Measurements from ENCODE around the gene KCNJ12. TPM values are rescaled to one million over a fixed set of nuclear protein-coding genes. Genes with fewer than 3 reads are reported as not detected.

The KCNJ12 gene
- total and polyA plus RNA-seq, 2 of the 4 experiments (the other 2 are of a cell fraction) = under 0.01 to 0.10 TPM

GRCh38 chr17:21458054-21458453, 81.9 kb downstream of the KCNJ12 start:
- Histone ChIP-seq H3K4me3 (ENCODE audit: insufficient read depth, low read depth, low read length) (no peak overlapping the region), H2AK5ac (ENCODE audit: low read depth, low read length) (no peak overlapping the region), H3K9me3 (ENCODE audit: control insufficient read depth, insufficient read depth, low read length) (no peaks in the 10 kb centered on the region), H2BK20ac (ENCODE audit: low read depth, low read length) (no peak overlapping the region), H2AFZ (replicated peaks; ENCODE audit: low read length, poor library complexity) (no peak overlapping the region), H3K36me3 (ENCODE audit: control insufficient read depth, insufficient read depth, low read length) (no peaks in the 10 kb centered on the region), H3K4ac (ENCODE audit: low read depth, low read length) (no peak overlapping the region), H4K91ac (ENCODE audit: insufficient read depth, low read depth, low read length) (no peak overlapping the region), H3K18ac (ENCODE audit: low read depth, low read length) (no peak overlapping the region), H3K79me1 (ENCODE audit: low read depth in 1 of 2, low read length in 2 of 2) (no peaks in the 10 kb centered on the region), H3K27me3 (ENCODE audit: control insufficient read depth, insufficient read depth, low read length) (peaks cover 43% of the 10 kb centered on the region), H3K23ac (ENCODE audit: low read depth, low read length) (no peak overlapping the region), H3K56ac (ENCODE audit: extremely low read depth, insufficient read depth, low read length) (no peak overlapping the region), H2BK120ac (ENCODE audit: low read depth, low read length) (no peak overlapping the region), H3K4me2 (ENCODE audit: low read depth, low read length) (no peak overlapping the region), H4K20me1 (ENCODE audit: insufficient read depth, low read length) (0 out of 2 replicates have a peak, but pooled peaks cover 5% of the 10 kb centered on the region), H3K14ac (replicated peaks; ENCODE audit: low read depth, low read length) (no peak overlapping the region), H3K9ac (ENCODE audit: low read depth, low read length) (no peak overlapping the region), H2BK15ac (ENCODE audit: low read depth, low read length) (no peak overlapping the region), H2AK9ac (replicated peaks; ENCODE audit: low read depth, low read length, poor library complexity) (no peak overlapping the region), H3K27ac (ENCODE audit: insufficient read depth, low read length) (no peak overlapping the region), H2BK5ac (ENCODE audit: low read depth, low read length, poor library complexity, severe bottlenecking) (no peak overlapping the region), H4K5ac (ENCODE audit: low read depth, low read length) (no peak overlapping the region), H3K9me1 (ENCODE audit: insufficient read depth, low read length) (0 out of 2 replicates have a peak, but pooled peaks cover 3% of the 10 kb centered on the region), H3K4me1 (ENCODE audit: control insufficient read depth, insufficient read depth, low read length) (peaks cover 4% of the 10 kb centered on the region; the same call in 1 of the 2 replicates), H4K8ac (ENCODE audit: low read depth in 2 of 2, low read length in 2 of 2) (no peak overlapping the region)
- dilution Hi-C loops (cut with HindIII; ENCODE audit: low sequenced_read_pairs, unreplicated experiment) (no loop called here), in situ Hi-C loops (cut with MboI; ENCODE audit: low sequenced_read_pairs) (no loop called here), intact Hi-C loops (cut with micrococcal nuclease) (no loop called here)
- DNase-seq (no peak), ATAC-seq (ENCODE audit: low read depth) (no peak)
- 38% methylated on average over 6 of the region's 7 CpGs; no CpG with 5 or more reads in 1 of the 2 experiments for WGBS, 2 experiments (ENCODE audit: extremely low coverage in 2 of 2, insufficient read length in 1 of 2)
- BruUV-seq (replicated peaks) = no TSS peak
- ChIA-PET POLR2A (ENCODE audit: unreplicated experiment) (no interaction called here), CTCF (interaction anchor here (1.5 to 1.6 kb wide), 2 partner anchors 12 to 54 kb away, joined by 4 to 27 read pairs; no protein-coding TSS in a partner anchor)
- TF ChIP-seq MAFK (IDR thresholded peaks at IDR 0.05; ENCODE audit: low read depth, low read length) (no peak), CHD1 (IDR thresholded peaks at IDR 0.05; ENCODE audit: low read depth, low read length) (no peak), BHLHE40 (IDR thresholded peaks at IDR 0.05; ENCODE audit: low read depth, low read length) (no peak), USF2 (IDR thresholded peaks at IDR 0.05; ENCODE audit: low read depth, low read length) (no peak), ELK1 (IDR thresholded peaks at IDR 0.05; ENCODE audit: borderline replicate concordance, low read depth, low read length) (no peak), SMC3 (IDR thresholded peaks at IDR 0.05; ENCODE audit: low read depth, low read length) (no peak), RCOR1 (IDR thresholded peaks at IDR 0.05; ENCODE audit: insufficient replicate concordance, low read length) (no peak), NFE2L2 (IDR thresholded peaks at IDR 0.05; ENCODE audit: low read depth, low read length) (no peak), MAZ (IDR thresholded peaks at IDR 0.05; ENCODE audit: borderline replicate concordance, low read depth, low read length) (no peak), CTCF (conservative IDR thresholded peaks at IDR 0.05; ENCODE audit: low read depth, low read length) (no peak), FOS (IDR thresholded peaks at IDR 0.05; ENCODE audit: low read depth, low read length) (no peak), RAD21 (IDR thresholded peaks at IDR 0.05; ENCODE audit: low read length) (no peak)
